Left forelimb (tissue), 1 donor: ENCODE measurements around the gene RAB34.
"Not testable (repeated sequence)": the region's sequence is repeated elsewhere in the genome, so short reads cannot be mapped to it uniquely, and the experiment has no call there.

ENCODE experiments used
- DNase-seq: peaks from one replicate; pipeline ENCODE4 v3.0.0-alpha.2; 2018; ENCODE audit warnings: low spot score

RAB34 gene

GRCh38 chr17:28745786-28746411 lies 28.2 kb upstream of the RAB34 start:
- no peak for DNase-seq

- DNase-seq = peak; percentile 80
Observed at GRCh38 chr17:28744972-28745785, 27.5 kb upstream of the RAB34 start.

- DNase-seq = peak; percentile 84
Observed at GRCh38 chr17:28744104-28744971, 26.7 kb upstream of the RAB34 start.

- peak; percentile 91 for DNase-seq
Observed at GRCh38 chr17:28743243-28744103, 25.8 kb upstream of the RAB34 start, which contains the start of gene TRAF4. TSS of gene TRAF4 (plus strand) at chr17:28744011. CDS start at chr17:28744113, 102 bp downstream.

- no peak for DNase-seq
Observed at GRCh38 chr17:28741358-28742349, 24.0 kb upstream of the RAB34 start.

- DNase-seq = no peak
Observed at GRCh38 chr17:28740406-28741357, 23.0 kb upstream of the RAB34 start.

GRCh38 chr17:28738680-28739384 lies 21.2 kb upstream of the RAB34 start:
- DNase-seq = no peak

GRCh38 chr17:28737770-28738679 lies 20.4 kb upstream of the RAB34 start:
- DNase-seq = no peak

GRCh38 chr17:28737316-28737715 lies 19.6 kb upstream of the RAB34 start:
- DNase-seq = no peak

- not testable (repeated sequence) for DNase-seq
Observed at GRCh38 chr17:28735913-28736769, 18.5 kb upstream of the RAB34 start.

GRCh38 chr17:28735242-28735722 lies 17.6 kb upstream of the RAB34 start:
- DNase-seq = no peak

GRCh38 chr17:28734712-28735241 lies 17.1 kb upstream of the RAB34 start:
- DNase-seq = no peak

GRCh38 chr17:28733346-28733745 lies 15.7 kb upstream of the RAB34 start:
- DNase-seq = no peak

GRCh38 chr17:28729950-28730330 lies 12.3 kb upstream of the RAB34 start:
- no peak for DNase-seq

GRCh38 chr17:28728364-28729200 lies 10.9 kb upstream of the RAB34 start, which contains the start of gene NEK8:
TSS of gene NEK8 (plus strand) at chr17:28728788. CDS start at chr17:28728814, 26 bp downstream.
- peak; percentile 97 for DNase-seq
